ENCODE results near the gene MAP9. TPM values are rescaled to one million over a fixed set of nuclear protein-coding genes. Genes with fewer than 3 reads are reported as not detected.

Gene MAP9
- polyA plus RNA-seq, 3 donors: 0.01 TPM; not detected in 2

DNA sequence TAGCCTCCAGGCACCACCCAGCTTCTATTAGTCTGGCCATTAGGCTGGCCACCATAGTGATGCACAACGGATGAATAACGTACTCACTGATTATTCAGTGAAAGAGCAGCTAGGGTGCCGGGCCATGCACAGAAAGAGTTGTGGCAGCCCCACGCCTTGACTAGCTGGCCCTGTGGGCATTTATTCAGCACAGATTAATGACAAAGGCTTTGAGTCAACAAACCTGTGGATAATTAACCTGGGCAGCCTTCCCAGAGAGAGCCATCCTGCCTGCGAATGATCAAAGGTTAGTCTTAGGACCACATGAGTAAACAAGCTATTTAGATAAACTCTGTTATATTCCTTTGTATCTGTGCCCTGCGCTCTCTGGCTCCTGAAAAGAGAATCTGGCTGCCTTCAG lies 37.2 kb downstream of the MAP9 start:
- Mint-ChIP-seq H3K27me3 (ENCODE audit: low read depth in 3 of 3) (peaks cover 0 to 2% (median 1%) of the 10 kb centered on the region in 3 donors), H3K36me3 (no peaks in the 10 kb centered on the region), H3K27ac (no peak overlapping the region), H3K4me3 (no peak overlapping the region), H3K4me1 (no peaks in the 10 kb centered on the region), H3K9me3 (peaks cover 0 to 14% (median 4%) of the 10 kb centered on the region in 7 donors)
- intact Hi-C loops (cut with micrococcal nuclease): no loop called here
- no peak overlapping the region for H3K9ac ChIP-seq (ENCODE audit: insufficient read depth, low read length, poor library complexity, severe bottlenecking)
- no peak overlapping the region for H3K27ac ChIP-seq (ENCODE audit: low read depth in 1 of 2, low read length in 2 of 2)
- H3K4me3 ChIP-seq (replicated peaks in 1 of 3; ENCODE audit: low read depth in 2 of 3, low read length in 3 of 3): no peak overlapping the region
- no peaks in the 10 kb centered on the region for H3K79me2 ChIP-seq (ENCODE audit: insufficient read depth, low read length)
- H3K27me3 ChIP-seq (ENCODE audit: control insufficient read depth in 2 of 2, insufficient read depth in 2 of 2, low read length in 2 of 2): no peaks in the 10 kb centered on the region
- H3K36me3 ChIP-seq (replicated peaks in 1 of 2; ENCODE audit: control insufficient read depth in 1 of 2, insufficient read depth in 2 of 2, low read length in 2 of 2): no peaks in the 10 kb centered on the region
- TF ChIP-seq, protein P1, sequence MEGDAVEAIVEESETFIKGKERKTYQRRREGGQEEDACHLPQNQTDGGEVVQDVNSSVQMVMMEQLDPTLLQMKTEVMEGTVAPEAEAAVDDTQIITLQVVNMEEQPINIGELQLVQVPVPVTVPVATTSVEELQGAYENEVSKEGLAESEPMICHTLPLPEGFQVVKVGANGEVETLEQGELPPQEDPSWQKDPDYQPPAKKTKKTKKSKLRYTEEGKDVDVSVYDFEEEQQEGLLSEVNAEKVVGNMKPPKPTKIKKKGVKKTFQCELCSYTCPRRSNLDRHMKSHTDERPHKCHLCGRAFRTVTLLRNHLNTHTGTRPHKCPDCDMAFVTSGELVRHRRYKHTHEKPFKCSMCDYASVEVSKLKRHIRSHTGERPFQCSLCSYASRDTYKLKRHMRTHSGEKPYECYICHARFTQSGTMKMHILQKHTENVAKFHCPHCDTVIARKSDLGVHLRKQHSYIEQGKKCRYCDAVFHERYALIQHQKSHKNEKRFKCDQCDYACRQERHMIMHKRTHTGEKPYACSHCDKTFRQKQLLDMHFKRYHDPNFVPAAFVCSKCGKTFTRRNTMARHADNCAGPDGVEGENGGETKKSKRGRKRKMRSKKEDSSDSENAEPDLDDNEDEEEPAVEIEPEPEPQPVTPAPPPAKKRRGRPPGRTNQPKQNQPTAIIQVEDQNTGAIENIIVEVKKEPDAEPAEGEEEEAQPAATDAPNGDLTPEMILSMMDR (IDR thresholded peaks at IDR 0.05): no peak
- peaks cover 0 to 7% of the 10 kb centered on the region in 2 donors for H3K9me3 ChIP-seq (replicated peaks in 1 of 2; ENCODE audit: control insufficient read depth in 1 of 2, insufficient read depth in 1 of 2, low read length in 2 of 2)
- no peak overlapping the region for H2AFZ ChIP-seq (ENCODE audit: insufficient read depth, low read depth, low read length, poor library complexity, severe bottlenecking)
- no peak for DNase-seq
- no peaks in the 10 kb centered on the region for H4K20me1 ChIP-seq (ENCODE audit: insufficient read depth, low read length)
- H3K4me1 ChIP-seq (ENCODE audit: control insufficient read depth in 1 of 2, insufficient read depth in 2 of 2, low read length in 2 of 2): no peaks in the 10 kb centered on the region
- 81% methylated on average over 5 of the region's 6 CpGs for WGBS (ENCODE audit: insufficient coverage)
- H3K4me2 ChIP-seq (replicated peaks; ENCODE audit: extremely low read depth, low read length, poor library complexity, severe bottlenecking): no peak overlapping the region

DNA sequence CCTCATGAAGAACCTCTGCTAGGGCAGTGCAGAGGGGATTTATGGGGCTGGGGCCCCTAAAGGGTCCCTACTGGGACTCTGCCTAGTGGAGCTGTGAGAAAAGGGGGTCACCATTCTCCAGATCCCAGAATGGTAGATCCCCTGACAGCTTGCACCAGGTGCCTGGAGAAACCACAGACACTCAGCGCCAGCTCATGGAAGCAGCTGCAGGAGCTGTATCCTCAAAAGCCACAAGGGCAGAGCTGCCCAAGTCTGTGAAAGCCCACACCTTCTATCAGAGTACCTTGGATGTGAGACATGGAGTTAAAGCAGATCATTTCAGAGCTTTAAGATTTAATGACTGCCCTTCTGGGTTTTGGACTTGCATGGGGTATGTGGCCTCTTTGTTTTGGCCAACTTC lies 38.6 kb downstream of the MAP9 start:
- Mint-ChIP-seq H3K27me3 (ENCODE audit: low read depth in 3 of 3) (peaks cover 0 to 2% (median 1%) of the 10 kb centered on the region in 3 donors), H3K4me1 (no peaks in the 10 kb centered on the region), H3K36me3 (no peaks in the 10 kb centered on the region), H3K27ac (no peak overlapping the region), H3K4me3 (no peak overlapping the region), H3K9me3 (peaks cover 0 to 14% (median 4%) of the 10 kb centered on the region in 7 donors)
- H3K27me3 ChIP-seq (ENCODE audit: control insufficient read depth in 2 of 2, insufficient read depth in 2 of 2, low read length in 2 of 2): no peaks in the 10 kb centered on the region
- DNase-seq: no peak
- H3K27ac ChIP-seq (ENCODE audit: low read depth in 1 of 2, low read length in 2 of 2): no peak overlapping the region
- TF ChIP-seq, protein P1 (IDR thresholded peaks at IDR 0.05): no peak
- H3K36me3 ChIP-seq (replicated peaks in 1 of 2; ENCODE audit: control insufficient read depth in 1 of 2, insufficient read depth in 2 of 2, low read length in 2 of 2): no peaks in the 10 kb centered on the region
- intact Hi-C loops (cut with micrococcal nuclease): no loop called here
- no peak overlapping the region for H3K9ac ChIP-seq (ENCODE audit: insufficient read depth, low read length, poor library complexity, severe bottlenecking)
- H3K4me1 ChIP-seq (ENCODE audit: control insufficient read depth in 1 of 2, insufficient read depth in 2 of 2, low read length in 2 of 2): no peaks in the 10 kb centered on the region
- H3K79me2 ChIP-seq (ENCODE audit: insufficient read depth, low read length): no peaks in the 10 kb centered on the region
- no peak overlapping the region for H3K4me2 ChIP-seq (replicated peaks; ENCODE audit: extremely low read depth, low read length, poor library complexity, severe bottlenecking)
- H4K20me1 ChIP-seq (ENCODE audit: insufficient read depth, low read length): no peaks in the 10 kb centered on the region
- no peak overlapping the region for H3K4me3 ChIP-seq (replicated peaks in 1 of 3; ENCODE audit: low read depth in 2 of 3, low read length in 3 of 3)
- no peak overlapping the region for H2AFZ ChIP-seq (ENCODE audit: insufficient read depth, low read depth, low read length, poor library complexity, severe bottlenecking)
- H3K9me3 ChIP-seq (replicated peaks in 1 of 2; ENCODE audit: control insufficient read depth in 1 of 2, insufficient read depth in 1 of 2, low read length in 2 of 2): peaks cover 0 to 7% of the 10 kb centered on the region in 2 donors
- WGBS (ENCODE audit: insufficient coverage): no CpG with 5 or more reads among the region's 1 CpG

All from CD14-positive monocyte (primary cell).